HL-60 (cell line): ENCODE results near the gene FNIP2.

Source experiments
- DNase-seq, 2 experiments: peaks; one replicate each; pipeline ENCODE4 v3.0.0-alpha.2; 2010 to 2020; ENCODE audit warnings: low read depth in 1 of 2, low spot score in 1 of 2
- H3K27ac ChIP-seq: fragments of 250-450 bp; sonication (Bioruptor Pico); replicated peaks from 2 replicates; pipeline ENCODE4 v1.5.1; 2020; ENCODE audit warnings: mild to moderate bottlenecking, moderate library complexity
- H3K27me3 ChIP-seq: fragments of 250-450 bp; sonication (Bioruptor Pico); 2 replicates; pipeline ENCODE4 v1.5.1; 2021; ENCODE audit warnings: mild to moderate bottlenecking, moderate library complexity; ENCODE audit not compliant: insufficient read depth, poor library complexity, severe bottlenecking
- H3K4me3 ChIP-seq: replicated peaks from 2 replicates; pipeline ENCODE4 v1.5.1; 2011; ENCODE audit warnings: mild to moderate bottlenecking, control low read depth, low read length; ENCODE audit not compliant: insufficient read depth
- CTCF ChIP-seq: IDR thresholded peaks from one replicate; pipeline ENCODE4 v1.5.1; 2011; ENCODE audit warnings: low read length, control low read depth, inconsistent platforms; ENCODE audit not compliant: insufficient read depth
- GABPA ChIP-seq: IDR thresholded peaks from 2 replicates; pipeline ENCODE4 v1.6.1; 2012; ENCODE audit warnings: low read depth
- POLR2AphosphoS5 ChIP-seq: IDR thresholded peaks from 2 replicates; pipeline ENCODE4 v1.6.1; 2012; ENCODE audit warnings: low read depth
- REST ChIP-seq: IDR thresholded peaks from 2 replicates; pipeline ENCODE4 v1.6.1; 2012; ENCODE audit warnings: low read depth; ENCODE audit not compliant: insufficient replicate concordance
- SPI1 ChIP-seq: IDR thresholded peaks from 2 replicates; pipeline ENCODE4 v1.6.1; 2012; ENCODE audit warnings: low read depth, mild to moderate bottlenecking, borderline replicate concordance

The FNIP2 gene

GRCh38 chr4:158863296-158863695 is 94.5 kb downstream of the FNIP2 start:
- Histone ChIP-seq H3K27ac (no peak overlapping the region), H3K4me3 (no peak overlapping the region), H3K27me3 (no peaks in the 10 kb centered on the region)
- DNase-seq: no peak
- TF ChIP-seq SPI1: no peak

GRCh38 chr4:158865520-158866177 is 96.8 kb downstream of the FNIP2 start:
- no peak for DNase-seq
- Histone ChIP-seq H3K27ac (no peak overlapping the region), H3K27me3 (no peaks in the 10 kb centered on the region), H3K4me3 (no peak overlapping the region)
- TF ChIP-seq REST (no peak), POLR2AphosphoS5 (no peak), SPI1 (no peak), CTCF (no peak), GABPA (no peak)

- H3K27me3 ChIP-seq: no peaks in the 10 kb centered on the region
- H3K27ac ChIP-seq: no peak overlapping the region
- no peak for DNase-seq
- H3K4me3 ChIP-seq: no peak overlapping the region
- TF ChIP-seq POLR2AphosphoS5 (no peak), REST (no peak), CTCF (no peak), GABPA (no peak), SPI1 (no peak)
Measured at GRCh38 chr4:158869001-158869400, 100.2 kb downstream of the FNIP2 start.

- no peaks in the 10 kb centered on the region for H3K27me3 ChIP-seq
- TF ChIP-seq REST (no peak), GABPA (no peak), CTCF (no peak), SPI1 (no peak), POLR2AphosphoS5 (no peak)
- H3K4me3 ChIP-seq: no peak overlapping the region
- no peak overlapping the region for H3K27ac ChIP-seq
- DNase-seq: no peak
Measured at GRCh38 chr4:158869761-158870160, 100.9 kb downstream of the FNIP2 start.
